ENCODE results near the gene GRAMD1A.
A peak's percentile ranks its signal among the peaks of the same experiment; 100 is the strongest.

The GRAMD1A gene

DNA sequence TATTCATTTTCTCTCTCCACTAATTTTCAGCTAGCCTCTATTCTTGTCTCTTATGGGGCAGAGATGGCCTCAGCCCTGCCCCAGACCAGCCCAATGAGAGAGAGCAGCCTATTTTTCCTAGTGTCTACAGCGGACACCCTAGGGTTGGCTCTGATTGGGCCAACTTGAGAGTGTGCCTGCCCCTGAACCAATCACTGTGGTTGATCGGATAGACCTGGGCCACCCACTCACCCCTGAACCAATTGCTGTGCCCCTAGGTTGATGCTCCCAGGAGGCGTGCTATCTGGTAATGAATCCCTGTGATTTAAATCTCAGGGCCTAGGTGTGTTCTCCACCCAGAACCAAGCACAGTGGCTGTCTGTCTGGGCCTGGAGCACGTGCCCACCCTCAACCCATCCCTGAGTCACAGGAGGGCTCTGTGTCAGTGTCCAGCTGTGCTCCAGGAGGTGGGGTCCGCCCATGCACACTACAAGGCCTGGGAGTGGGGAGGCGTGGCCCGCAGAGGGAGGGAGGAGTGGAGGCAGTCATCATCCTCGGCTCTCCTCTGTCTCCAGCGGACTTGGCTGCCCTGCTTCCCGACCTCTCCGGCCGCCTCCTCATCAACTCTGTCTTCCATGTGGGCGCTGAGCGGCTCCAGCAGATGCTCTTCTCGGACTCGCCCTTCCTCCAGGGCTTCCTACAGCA, 15.3 kb downstream of the GRAMD1A start (continued):
- TF ChIP-seq, protein P1, sequence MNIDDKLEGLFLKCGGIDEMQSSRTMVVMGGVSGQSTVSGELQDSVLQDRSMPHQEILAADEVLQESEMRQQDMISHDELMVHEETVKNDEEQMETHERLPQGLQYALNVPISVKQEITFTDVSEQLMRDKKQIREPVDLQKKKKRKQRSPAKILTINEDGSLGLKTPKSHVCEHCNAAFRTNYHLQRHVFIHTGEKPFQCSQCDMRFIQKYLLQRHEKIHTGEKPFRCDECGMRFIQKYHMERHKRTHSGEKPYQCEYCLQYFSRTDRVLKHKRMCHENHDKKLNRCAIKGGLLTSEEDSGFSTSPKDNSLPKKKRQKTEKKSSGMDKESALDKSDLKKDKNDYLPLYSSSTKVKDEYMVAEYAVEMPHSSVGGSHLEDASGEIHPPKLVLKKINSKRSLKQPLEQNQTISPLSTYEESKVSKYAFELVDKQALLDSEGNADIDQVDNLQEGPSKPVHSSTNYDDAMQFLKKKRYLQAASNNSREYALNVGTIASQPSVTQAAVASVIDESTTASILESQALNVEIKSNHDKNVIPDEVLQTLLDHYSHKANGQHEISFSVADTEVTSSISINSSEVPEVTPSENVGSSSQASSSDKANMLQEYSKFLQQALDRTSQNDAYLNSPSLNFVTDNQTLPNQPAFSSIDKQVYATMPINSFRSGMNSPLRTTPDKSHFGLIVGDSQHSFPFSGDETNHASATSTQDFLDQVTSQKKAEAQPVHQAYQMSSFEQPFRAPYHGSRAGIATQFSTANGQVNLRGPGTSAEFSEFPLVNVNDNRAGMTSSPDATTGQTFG (tag by site-specific recombination; IDR thresholded peaks at IDR 0.05; ENCODE audit: borderline replicate concordance), result no peak
- TF ChIP-seq ZNF621 (tag by site-specific recombination; IDR thresholded peaks at IDR 0.05), result no peak
- TF ChIP-seq ATF2 (tag by site-specific recombination; IDR thresholded peaks at IDR 0.05; ENCODE audit: low read depth), result no peak
- TF ChIP-seq, protein P2, sequence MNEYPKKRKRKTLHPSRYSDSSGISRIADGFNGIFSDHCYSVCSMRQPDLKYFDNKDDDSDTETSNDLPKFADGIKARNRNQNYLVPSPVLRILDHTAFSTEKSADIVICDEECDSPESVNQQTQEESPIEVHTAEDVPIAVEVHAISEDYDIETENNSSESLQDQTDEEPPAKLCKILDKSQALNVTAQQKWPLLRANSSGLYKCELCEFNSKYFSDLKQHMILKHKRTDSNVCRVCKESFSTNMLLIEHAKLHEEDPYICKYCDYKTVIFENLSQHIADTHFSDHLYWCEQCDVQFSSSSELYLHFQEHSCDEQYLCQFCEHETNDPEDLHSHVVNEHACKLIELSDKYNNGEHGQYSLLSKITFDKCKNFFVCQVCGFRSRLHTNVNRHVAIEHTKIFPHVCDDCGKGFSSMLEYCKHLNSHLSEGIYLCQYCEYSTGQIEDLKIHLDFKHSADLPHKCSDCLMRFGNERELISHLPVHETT (tag by site-specific recombination; IDR thresholded peaks at IDR 0.05), result no peak
- TF ChIP-seq, protein P3, sequence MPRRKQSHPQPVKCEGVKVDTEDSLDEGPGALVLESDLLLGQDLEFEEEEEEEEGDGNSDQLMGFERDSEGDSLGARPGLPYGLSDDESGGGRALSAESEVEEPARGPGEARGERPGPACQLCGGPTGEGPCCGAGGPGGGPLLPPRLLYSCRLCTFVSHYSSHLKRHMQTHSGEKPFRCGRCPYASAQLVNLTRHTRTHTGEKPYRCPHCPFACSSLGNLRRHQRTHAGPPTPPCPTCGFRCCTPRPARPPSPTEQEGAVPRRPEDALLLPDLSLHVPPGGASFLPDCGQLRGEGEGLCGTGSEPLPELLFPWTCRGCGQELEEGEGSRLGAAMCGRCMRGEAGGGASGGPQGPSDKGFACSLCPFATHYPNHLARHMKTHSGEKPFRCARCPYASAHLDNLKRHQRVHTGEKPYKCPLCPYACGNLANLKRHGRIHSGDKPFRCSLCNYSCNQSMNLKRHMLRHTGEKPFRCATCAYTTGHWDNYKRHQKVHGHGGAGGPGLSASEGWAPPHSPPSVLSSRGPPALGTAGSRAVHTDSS (tag by site-specific recombination; IDR thresholded peaks at IDR 0.05), result no peak
- no peak for TF ChIP-seq ZNF580 (tag by site-specific recombination; IDR thresholded peaks at IDR 0.05)
- TF ChIP-seq EGR2 (tag by site-specific recombination; IDR thresholded peaks at IDR 0.05; ENCODE audit: low read depth), result peak; percentile 82
- peak; percentile 32 for TF ChIP-seq ZFHX2 (tag by site-specific recombination; conservative IDR thresholded peaks at IDR 0.05)
- no peak for TF ChIP-seq ZFP69B (tag by site-specific recombination; IDR thresholded peaks at IDR 0.05)

- Histone ChIP-seq H3K9me3 (ENCODE audit: control insufficient read depth, insufficient read depth, low read depth, low read length) (no peaks in the 10 kb centered on the region), H3K4me3 (ENCODE audit: low read depth, low read length) (no peak overlapping the region), H3K4me1 (ENCODE audit: control insufficient read depth, insufficient read depth, low read length) (no peaks in the 10 kb centered on the region), H3K27ac (ENCODE audit: extremely low read depth, low read depth, low read length) (no peak overlapping the region), H3K36me3 (ENCODE audit: control insufficient read depth in 2 of 2, insufficient read depth in 1 of 2, low read length in 2 of 2) (peaks cover 96 to 100% of the 10 kb centered on the region in 2 experiments)
- ChIA-PET POLR2A (interaction anchor here (1.8 kb wide), 1 partner anchor 12 kb away, joined by 10 read pairs; no protein-coding TSS in a partner anchor), CTCF (interaction anchor here (1.4 to 9.0 kb wide), 2 partner anchors 43 to 178 kb away, joined by 3 to 96 read pairs; no protein-coding TSS in a partner anchor)
- no peak for TF ChIP-seq ZNF174 (tag by site-specific recombination; IDR thresholded peaks at IDR 0.05)
- TF ChIP-seq ZNF404 (tag by site-specific recombination; IDR thresholded peaks at IDR 0.05), result no peak
- TF ChIP-seq ZSCAN18 (tag by site-specific recombination; IDR thresholded peaks at IDR 0.05), result no peak
- no peak for TF ChIP-seq ZNF274 (IDR thresholded peaks at IDR 0.05; ENCODE audit: low read length)
- no peak for TF ChIP-seq ZNF274 (tag by site-specific recombination; IDR thresholded peaks at IDR 0.05; ENCODE audit: borderline replicate concordance)
- TF ChIP-seq ZNF830 (tag by site-specific recombination; IDR thresholded peaks at IDR 0.05; ENCODE audit: low read depth), result no peak
- no peak for TF ChIP-seq ZNF518A (tag by site-specific recombination; conservative IDR thresholded peaks at IDR 0.05; ENCODE audit: low read depth)
- TF ChIP-seq ZNF292 (tag by site-specific recombination; IDR thresholded peaks at IDR 0.05; ENCODE audit: borderline replicate concordance, low read depth), result no peak
- TF ChIP-seq, protein P4, sequence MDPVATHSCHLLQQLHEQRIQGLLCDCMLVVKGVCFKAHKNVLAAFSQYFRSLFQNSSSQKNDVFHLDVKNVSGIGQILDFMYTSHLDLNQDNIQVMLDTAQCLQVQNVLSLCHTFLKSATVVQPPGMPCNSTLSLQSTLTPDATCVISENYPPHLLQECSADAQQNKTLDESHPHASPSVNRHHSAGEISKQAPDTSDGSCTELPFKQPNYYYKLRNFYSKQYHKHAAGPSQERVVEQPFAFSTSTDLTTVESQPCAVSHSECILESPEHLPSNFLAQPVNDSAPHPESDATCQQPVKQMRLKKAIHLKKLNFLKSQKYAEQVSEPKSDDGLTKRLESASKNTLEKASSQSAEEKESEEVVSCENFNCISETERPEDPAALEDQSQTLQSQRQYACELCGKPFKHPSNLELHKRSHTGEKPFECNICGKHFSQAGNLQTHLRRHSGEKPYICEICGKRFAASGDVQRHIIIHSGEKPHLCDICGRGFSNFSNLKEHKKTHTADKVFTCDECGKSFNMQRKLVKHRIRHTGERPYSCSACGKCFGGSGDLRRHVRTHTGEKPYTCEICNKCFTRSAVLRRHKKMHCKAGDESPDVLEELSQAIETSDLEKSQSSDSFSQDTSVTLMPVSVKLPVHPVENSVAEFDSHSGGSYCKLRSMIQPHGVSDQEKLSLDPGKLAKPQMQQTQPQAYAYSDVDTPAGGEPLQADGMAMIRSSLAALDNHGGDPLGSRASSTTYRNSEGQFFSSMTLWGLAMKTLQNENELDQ (tag by site-specific recombination; IDR thresholded peaks at IDR 0.05; ENCODE audit: low read depth), result no peak
These were observed 15.8 kb downstream of the GRAMD1A start for GRCh38 chr19:35015954-35016351.
